ENCODE measurements around the gene STC2.
A peak's percentile ranks its signal among the peaks of the same experiment; 100 is the strongest.
"Not testable (repeated sequence)": the region's sequence is repeated elsewhere in the genome, so short reads cannot be mapped to it uniquely, and the experiment has no call there.

Gene STC2

DNA sequence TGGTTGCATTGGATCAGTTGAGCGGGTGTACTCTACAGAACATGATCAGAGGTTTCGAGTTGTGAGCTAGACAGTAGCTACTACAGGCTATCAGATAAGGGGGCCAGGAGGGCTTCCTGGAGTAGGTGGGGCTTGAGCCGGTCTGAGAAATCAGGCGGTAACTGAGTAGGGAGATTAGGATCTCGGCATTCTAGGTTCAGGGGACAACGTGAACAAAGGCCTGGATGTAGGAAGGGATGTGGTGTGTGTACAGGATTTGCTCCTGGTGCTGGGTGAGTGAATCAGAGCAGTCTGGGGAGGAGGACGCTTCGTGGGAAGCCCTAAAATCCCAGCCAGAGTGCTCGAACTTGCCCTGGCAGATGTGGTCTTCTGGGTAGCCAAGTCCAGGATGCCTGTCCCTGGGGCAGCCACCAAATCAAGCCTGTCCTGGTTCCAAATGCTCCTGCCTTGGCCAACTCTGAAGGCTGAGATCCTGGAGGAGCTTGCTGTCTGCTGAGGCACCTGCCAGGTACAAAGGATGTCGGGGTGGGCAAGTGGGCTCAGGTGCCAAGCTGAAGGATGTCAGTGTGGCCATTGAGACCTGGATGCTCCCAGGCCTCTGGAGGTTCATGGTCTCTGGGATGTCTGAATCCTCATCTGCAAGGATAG, 33.4 kb downstream of the STC2 start:
- DNase-seq (ENCODE audit: low read depth) = no peak

- DNase-seq (ENCODE audit: low read depth) = peak; percentile 63
Observed at GRCh38 chr5:173293817-173294672, 34.2 kb downstream of the STC2 start.

- peak; percentile 55 for DNase-seq (ENCODE audit: low read depth)
Observed at GRCh38 chr5:173291722-173292658, 36.2 kb downstream of the STC2 start.

- DNase-seq (ENCODE audit: low read depth) = no peak
Observed at GRCh38 chr5:173290477-173291131, 37.6 kb downstream of the STC2 start.

- DNase-seq (ENCODE audit: low read depth) = no peak
Observed at GRCh38 chr5:173289372-173289771, 38.8 kb downstream of the STC2 start.

GRCh38 chr5:173288632-173289031, 39.6 kb downstream of the STC2 start:
- DNase-seq (ENCODE audit: low read depth) = no peak

DNA sequence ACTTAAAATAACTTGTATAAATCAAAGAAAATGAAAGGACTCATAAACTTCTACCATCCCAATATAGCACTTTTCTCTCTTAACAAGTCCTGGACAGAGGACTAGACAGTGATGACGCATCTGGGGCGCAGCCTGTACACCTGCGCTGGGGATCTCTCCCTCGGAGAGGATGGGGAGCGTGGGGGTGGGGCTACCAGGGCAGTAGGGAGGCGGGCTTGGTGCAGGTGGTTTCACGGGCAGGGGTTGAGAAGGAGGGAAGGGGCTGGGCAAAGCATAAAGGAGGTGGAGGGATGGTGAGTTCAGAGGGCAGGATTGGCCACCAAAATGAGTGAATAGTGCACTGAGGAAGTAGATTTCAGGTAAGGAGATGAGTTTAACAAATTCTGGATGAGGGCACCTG, 41.1 kb downstream of the STC2 start:
- no peak for DNase-seq (ENCODE audit: low read depth)

- DNase-seq (ENCODE audit: low read depth) = not testable (repeated sequence)
Observed at GRCh38 chr5:173284343-173284958, 43.8 kb downstream of the STC2 start.

- peak; percentile 39 for DNase-seq (ENCODE audit: low read depth)
Observed at GRCh38 chr5:173283318-173284288, 44.6 kb downstream of the STC2 start.

DNA sequence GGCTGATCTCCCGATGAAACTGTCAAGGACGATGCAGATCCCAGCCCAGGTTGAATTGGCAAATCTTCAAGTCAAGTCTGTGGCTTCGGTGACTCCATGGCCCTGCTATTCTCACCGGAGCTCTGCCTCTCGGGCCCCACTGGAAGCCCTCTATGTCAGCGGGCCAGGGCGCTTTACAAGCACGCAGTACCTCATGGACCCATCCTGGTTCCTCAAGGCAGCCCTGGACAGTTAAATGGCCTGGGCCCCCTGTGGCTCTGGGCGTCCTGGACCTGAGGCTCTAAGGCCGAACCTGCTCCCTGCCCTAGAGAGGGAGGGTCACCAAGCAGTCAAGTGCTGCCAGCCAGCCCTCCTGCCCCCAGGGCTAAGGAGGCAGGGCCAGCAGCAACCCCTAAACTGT, 45.3 kb downstream of the STC2 start:
- no peak for DNase-seq (ENCODE audit: low read depth)

DNA sequence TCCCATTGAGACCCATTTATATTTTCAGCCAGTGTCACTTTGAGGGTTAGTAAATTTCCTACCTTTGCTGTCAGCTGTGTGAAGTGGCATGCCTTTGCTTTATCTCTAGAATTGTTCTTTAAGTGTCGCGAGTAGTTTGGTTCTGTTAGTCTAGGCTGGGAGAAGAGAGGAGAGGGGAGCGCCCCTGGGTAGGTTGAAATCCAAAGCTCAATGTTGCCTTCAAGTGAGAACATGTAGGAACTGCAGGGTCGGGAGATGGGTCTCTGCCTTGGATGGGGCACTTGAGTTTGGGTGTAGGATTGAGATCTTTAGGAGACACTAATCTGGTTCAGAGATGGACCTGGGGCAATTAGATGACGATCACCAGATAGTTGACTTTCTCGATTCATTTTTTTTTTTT, 46.3 kb downstream of the STC2 start:
- no peak for DNase-seq (ENCODE audit: low read depth)

DNA sequence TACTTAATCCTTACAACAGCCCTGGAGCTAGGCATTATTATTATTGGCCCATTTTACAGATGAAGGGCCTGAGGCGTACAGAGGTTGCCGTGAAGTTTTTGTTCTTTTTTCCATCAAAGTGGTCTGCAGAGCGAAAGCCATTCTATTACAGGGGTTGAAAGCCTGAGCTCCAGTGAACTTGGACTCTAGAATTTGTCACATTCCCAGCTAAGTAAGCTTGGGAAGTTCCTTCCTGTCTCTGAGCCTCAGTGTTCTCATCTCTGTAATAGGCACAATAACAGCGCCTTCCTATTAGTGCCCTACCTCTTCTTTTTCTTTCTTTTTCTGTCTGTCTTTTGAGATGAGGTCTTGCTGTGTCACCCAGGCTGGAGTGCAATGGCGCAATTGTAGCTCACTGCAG, 49.0 kb downstream of the STC2 start:
- no peak for DNase-seq (ENCODE audit: low read depth)

- no peak for DNase-seq (ENCODE audit: low read depth)
Observed at GRCh38 chr5:173278641-173279040, 49.6 kb downstream of the STC2 start.

DNA sequence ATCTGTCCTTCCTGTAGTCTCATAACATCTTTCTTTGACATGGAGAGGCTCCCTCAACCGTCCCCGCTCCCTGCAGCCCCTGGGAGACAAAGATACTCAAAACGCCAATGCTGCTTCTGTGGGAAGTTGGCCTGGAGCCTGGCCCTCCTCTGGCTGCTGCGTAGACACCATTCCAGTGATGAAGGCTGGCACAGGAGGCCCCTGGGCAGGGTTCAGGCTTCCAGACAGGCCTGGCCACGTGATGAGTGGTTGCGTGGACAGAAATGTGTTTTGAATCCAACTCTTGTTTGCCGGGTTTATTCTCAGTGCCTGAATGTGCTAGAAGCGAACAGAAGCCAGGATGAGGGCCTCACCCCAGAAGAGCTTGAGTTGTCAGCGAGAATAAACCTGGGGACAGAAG, 50.0 kb downstream of the STC2 start:
- no peak for DNase-seq (ENCODE audit: low read depth)

DNA sequence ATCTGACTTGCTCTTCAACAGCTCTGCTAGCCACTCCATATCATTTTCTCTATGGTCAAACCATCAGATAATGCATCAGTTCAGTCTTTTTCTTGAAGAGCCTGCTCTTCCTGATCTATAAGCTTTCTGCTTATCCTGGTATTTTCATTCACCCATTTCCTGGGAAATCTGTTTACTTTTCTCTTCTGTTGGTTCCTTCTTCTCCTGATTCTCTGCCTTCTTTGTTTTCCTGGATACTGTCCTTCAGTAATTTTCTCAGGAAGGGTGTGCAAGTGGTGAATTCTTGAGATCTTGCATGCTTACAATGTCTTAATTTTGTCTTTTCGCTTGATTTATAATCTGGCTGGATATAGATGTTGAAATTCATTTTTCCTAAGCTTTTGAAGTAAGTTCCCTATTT, 53.4 kb downstream of the STC2 start:
- no peak for DNase-seq (ENCODE audit: low read depth)

DNA sequence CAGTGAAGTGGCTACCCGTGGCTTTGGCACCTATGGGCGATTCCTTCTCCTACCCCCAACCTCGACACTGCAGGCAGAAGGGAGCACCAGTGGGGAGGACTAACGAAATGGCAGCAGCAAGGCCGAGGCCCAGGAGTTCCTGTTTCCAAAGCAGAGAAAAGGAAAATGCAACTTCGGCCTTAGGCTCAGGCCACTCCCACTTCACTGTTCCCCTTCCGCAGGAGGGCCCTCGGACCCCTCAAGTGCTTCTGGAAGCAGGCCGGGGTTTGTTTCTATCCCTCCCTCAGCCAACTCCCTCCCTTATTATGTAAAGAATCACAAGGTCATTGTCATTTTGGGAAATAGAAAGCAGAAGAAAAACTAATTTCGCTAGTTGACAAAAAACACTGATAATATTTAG, 56.8 kb downstream of the STC2 start:
- no peak for DNase-seq (ENCODE audit: low read depth)

- no peak for DNase-seq (ENCODE audit: low read depth)
Observed at GRCh38 chr5:173268750-173269432, 59.3 kb downstream of the STC2 start.

- DNase-seq (ENCODE audit: low read depth) = no peak
Observed at GRCh38 chr5:173265433-173265832, 62.8 kb downstream of the STC2 start.
